Keratinocyte (primary cell): ENCODE results near the gene UPP2. TPM values are rescaled to one million over a fixed set of nuclear protein-coding genes. Genes with fewer than 3 reads are reported as not detected.

ENCODE experiments used
- DNase-seq: peaks from one replicate; pipeline ENCODE4 v3.0.0-alpha.2; 2011; ENCODE audit warnings: low read depth, missing footprints, low spot score
- FAIRE-seq: peaks from 2 replicates; lab custom pipeline; 2011; peaks lifted over from hg19 to GRCh38; lab: Jason Lieb, UNC
- H2AFZ ChIP-seq: 2 replicates; pipeline ENCODE4 v1.6.0; 2012; ENCODE audit warnings: low read length, control low read depth, inconsistent platforms; ENCODE audit not compliant: control insufficient read depth
- H3K27ac ChIP-seq: 2 replicates; pipeline ENCODE4 v1.5.1; 2011; ENCODE audit warnings: low read length; ENCODE audit not compliant: control insufficient read depth, insufficient read depth
- H3K27me3 ChIP-seq: 3 replicates; pipeline ENCODE4 v1.6.0; 2011; ENCODE audit warnings: low read length; ENCODE audit not compliant: control insufficient read depth, insufficient read depth; ENCODE audit errors: extremely low read depth
- H3K36me3 ChIP-seq, 2 experiments: 2 replicates in 1 of 2; 3 replicates in 1 of 2; pipeline ENCODE4 v1.5.1; 2011; ENCODE audit warnings: low read length in 2 of 2, mild to moderate bottlenecking in 1 of 2; ENCODE audit not compliant: control insufficient read depth in 2 of 2, insufficient read depth in 2 of 2; ENCODE audit errors: extremely low read depth in 1 of 2
- H3K4me1 ChIP-seq: 3 replicates; pipeline ENCODE4 v1.5.1; 2011; ENCODE audit warnings: low read length; ENCODE audit not compliant: control insufficient read depth, insufficient read depth; ENCODE audit errors: extremely low read depth
- H3K4me2 ChIP-seq: 3 replicates; pipeline ENCODE4 v1.6.0; 2011; ENCODE audit warnings: low read depth, low read length; ENCODE audit not compliant: control insufficient read depth, insufficient read depth; ENCODE audit errors: extremely low read depth
- H3K4me3 ChIP-seq, 3 experiments: fragments of 200-600 bp in 1 of 3; sonication (generic) in 1 of 3; 2 replicates in 2 of 3; 3 replicates in 1 of 3; pipeline ENCODE4 v1.5.1; 2011 to 2016; ENCODE audit warnings: low read length in 3 of 3, mild to moderate bottlenecking in 3 of 3, control low read depth in 2 of 3, inconsistent platforms in 1 of 3, low read depth in 1 of 3, mixed read lengths in 1 of 3, mixed run types in 1 of 3, moderate library complexity in 1 of 3; ENCODE audit not compliant: control insufficient read depth in 2 of 3, insufficient read depth in 2 of 3; ENCODE audit errors: extremely low read depth in 1 of 3
- H3K79me2 ChIP-seq: 2 replicates; pipeline ENCODE4 v1.6.0; 2012; ENCODE audit warnings: low read length; ENCODE audit not compliant: control insufficient read depth, insufficient read depth
- H3K9ac ChIP-seq: 3 replicates; pipeline ENCODE4 v1.6.0; 2011; ENCODE audit warnings: low read length; ENCODE audit not compliant: control insufficient read depth, insufficient read depth; ENCODE audit errors: extremely low read depth
- H3K9me1 ChIP-seq: 3 replicates; pipeline ENCODE4 v1.6.0; 2011; ENCODE audit warnings: low read length; ENCODE audit not compliant: control insufficient read depth, insufficient read depth; ENCODE audit errors: extremely low read depth
- H3K9me3 ChIP-seq: 2 replicates; pipeline ENCODE4 v1.5.1; 2012; ENCODE audit warnings: low read depth, low read length; ENCODE audit not compliant: control insufficient read depth
- H4K20me1 ChIP-seq: 3 replicates; pipeline ENCODE4 v1.6.0; 2011; ENCODE audit warnings: low read length; ENCODE audit not compliant: control insufficient read depth, insufficient read depth; ENCODE audit errors: extremely low read depth
- EZH2 ChIP-seq: IDR thresholded peaks from one replicate; pipeline ENCODE4 v1.6.1; 2012; ENCODE audit warnings: inconsistent platforms, mild to moderate bottlenecking, low read length, moderate library complexity
- dilution Hi-C: fragments of 300-500 bp; cut with MboI; formaldehyde crosslinking; loops from one replicate; pipeline ENCODE4 v1.7.0; 2020; ENCODE audit warnings: low sequenced_read_pairs; ENCODE audit not compliant: extremely low pct_ligation_motif_present
- polyA plus RNA-seq, 5 experiments: library from polyadenylated mRNA; depleted of rRNA in 3 of 5; stranded (reverse) in 3 of 5; stranded (forward) in 1 of 5; unstranded in 1 of 5; fragments of >200 nt; gene quantifications; 1 replicate in 1 of 5; 2 replicates in 3 of 5; 3 replicates in 1 of 5; pipeline versions ENCODE4 v1.2.1 to v1.2.3, GENCODE V29; 2011 to 2012; ENCODE audit warnings: missing spikeins in 2 of 5, low read depth in 1 of 5, low replicate concordance in 1 of 5
- TF ChIP-seq, protein P1 (sequence below), 3 experiments: IDR thresholded peaks in 1 of 3; conservative IDR thresholded peaks in 1 of 3; optimal IDR thresholded peaks in 1 of 3; 2 replicates in 2 of 3; 3 replicates in 1 of 3; pipeline versions ENCODE3 to v1.5.1; 2011; ENCODE audit warnings: low read length in 3 of 3, mild to moderate bottlenecking in 3 of 3, moderate library complexity in 2 of 3, control low read depth in 1 of 3, inconsistent platforms in 1 of 3; ENCODE audit not compliant: insufficient read depth in 2 of 3; ENCODE audit errors: extremely low read depth in 1 of 3

Gene UPP2
- polyA plus RNA-seq, 1 donor (not counting 4 experiments of a cell fraction or from before 2014, with no cell fraction given), result not detected

- Histone ChIP-seq H3K9me3 (no peaks in the 10 kb centered on the region), H3K9me1 (no peaks in the 10 kb centered on the region), H3K4me1 (no peaks in the 10 kb centered on the region), H3K36me3 (no peaks in the 10 kb centered on the region), H2AFZ (no peak overlapping the region), H3K4me3 (no peak overlapping the region), H3K79me2 (no peaks in the 10 kb centered on the region), H3K4me2 (no peak overlapping the region), H4K20me1 (no peaks in the 10 kb centered on the region), H3K27me3 (peaks cover 16% of the 10 kb centered on the region), H3K27ac (no peak overlapping the region), H3K9ac (no peak overlapping the region)
- FAIRE-seq (no peak), DNase-seq (no peak)
- dilution Hi-C loops, result no loop called here
- TF ChIP-seq, protein P1, sequence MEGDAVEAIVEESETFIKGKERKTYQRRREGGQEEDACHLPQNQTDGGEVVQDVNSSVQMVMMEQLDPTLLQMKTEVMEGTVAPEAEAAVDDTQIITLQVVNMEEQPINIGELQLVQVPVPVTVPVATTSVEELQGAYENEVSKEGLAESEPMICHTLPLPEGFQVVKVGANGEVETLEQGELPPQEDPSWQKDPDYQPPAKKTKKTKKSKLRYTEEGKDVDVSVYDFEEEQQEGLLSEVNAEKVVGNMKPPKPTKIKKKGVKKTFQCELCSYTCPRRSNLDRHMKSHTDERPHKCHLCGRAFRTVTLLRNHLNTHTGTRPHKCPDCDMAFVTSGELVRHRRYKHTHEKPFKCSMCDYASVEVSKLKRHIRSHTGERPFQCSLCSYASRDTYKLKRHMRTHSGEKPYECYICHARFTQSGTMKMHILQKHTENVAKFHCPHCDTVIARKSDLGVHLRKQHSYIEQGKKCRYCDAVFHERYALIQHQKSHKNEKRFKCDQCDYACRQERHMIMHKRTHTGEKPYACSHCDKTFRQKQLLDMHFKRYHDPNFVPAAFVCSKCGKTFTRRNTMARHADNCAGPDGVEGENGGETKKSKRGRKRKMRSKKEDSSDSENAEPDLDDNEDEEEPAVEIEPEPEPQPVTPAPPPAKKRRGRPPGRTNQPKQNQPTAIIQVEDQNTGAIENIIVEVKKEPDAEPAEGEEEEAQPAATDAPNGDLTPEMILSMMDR (optimal IDR thresholded peaks at IDR 0.05 in 1 of 3, IDR thresholded peaks at IDR 0.05 in 1 of 3, conservative IDR thresholded peaks at IDR 0.05 in 1 of 3; ENCODE audit: extremely low read depth in 1 of 3, insufficient read depth in 2 of 3, low read length in 3 of 3), result no peak
- TF ChIP-seq EZH2, result no peak
Measured at GRCh38 chr2:158125756-158126498, 24.3 kb downstream of the UPP2 start.

- Histone ChIP-seq H2AFZ (no peak overlapping the region), H3K9me1 (no peaks in the 10 kb centered on the region), H3K4me1 (no peaks in the 10 kb centered on the region), H4K20me1 (no peaks in the 10 kb centered on the region), H3K27ac (no peak overlapping the region), H3K4me3 (no peak overlapping the region), H3K27me3 (peaks cover 21% of the 10 kb centered on the region), H3K79me2 (no peaks in the 10 kb centered on the region), H3K9me3 (no peaks in the 10 kb centered on the region), H3K36me3 (no peaks in the 10 kb centered on the region), H3K9ac (no peak overlapping the region), H3K4me2 (no peak overlapping the region)
- FAIRE-seq, result no peak
- TF ChIP-seq, protein P1 (optimal IDR thresholded peaks at IDR 0.05 in 1 of 3, IDR thresholded peaks at IDR 0.05 in 1 of 3, conservative IDR thresholded peaks at IDR 0.05 in 1 of 3; ENCODE audit: extremely low read depth in 1 of 3, insufficient read depth in 2 of 3, low read length in 3 of 3), result no peak
- no peak for TF ChIP-seq EZH2
- dilution Hi-C loops, result no loop called here
- DNase-seq, result no peak
Measured at GRCh38 chr2:158127380-158127804, 25.7 kb downstream of the UPP2 start.
